GM12875 (cell line): ENCODE results near the gene OGFR.

Experiments used
- H3K4me3 ChIP-seq: one replicate; pipeline ENCODE4 v1.5.1; 2011; ENCODE audit warnings: low read depth, low read length, control low read depth
- CTCF ChIP-seq: IDR thresholded peaks from 2 replicates; pipeline ENCODE4 v1.5.1; 2011; ENCODE audit warnings: low read depth, mild to moderate bottlenecking, control low read depth, inconsistent platforms, low read length, moderate library complexity, borderline replicate concordance; ENCODE audit not compliant: insufficient read depth

Gene OGFR

GRCh38 chr20:62760856-62761758 is 43.5 kb upstream of the OGFR start:
- TF ChIP-seq CTCF = no peak
- H3K4me3 ChIP-seq = no peak overlapping the region

- no peak overlapping the region for H3K4me3 ChIP-seq
- TF ChIP-seq CTCF = no peak
These were observed 42.9 kb upstream of the OGFR start for GRCh38 chr20:62761759-62762131.

DNA sequence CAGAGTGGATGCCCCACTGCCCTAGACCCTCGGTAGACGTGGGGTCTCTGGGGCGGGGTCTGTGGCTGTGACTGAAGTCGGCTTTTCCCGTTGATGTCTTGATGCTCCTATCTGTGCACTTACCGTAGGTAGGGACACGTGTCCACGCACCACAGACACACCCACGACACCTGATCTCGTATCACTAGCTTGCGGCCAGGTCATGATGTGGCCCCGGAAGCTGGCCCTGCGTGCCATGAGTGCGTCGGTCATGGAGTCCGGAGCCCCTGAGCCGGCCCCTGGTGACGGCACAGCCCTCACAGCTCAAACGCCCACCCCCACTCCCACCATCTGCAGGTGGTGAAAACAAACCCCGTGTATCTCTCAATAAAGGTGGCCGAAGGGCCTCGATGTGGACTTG is 42.3 kb upstream of the OGFR start:
- TF ChIP-seq CTCF = no peak

DNA sequence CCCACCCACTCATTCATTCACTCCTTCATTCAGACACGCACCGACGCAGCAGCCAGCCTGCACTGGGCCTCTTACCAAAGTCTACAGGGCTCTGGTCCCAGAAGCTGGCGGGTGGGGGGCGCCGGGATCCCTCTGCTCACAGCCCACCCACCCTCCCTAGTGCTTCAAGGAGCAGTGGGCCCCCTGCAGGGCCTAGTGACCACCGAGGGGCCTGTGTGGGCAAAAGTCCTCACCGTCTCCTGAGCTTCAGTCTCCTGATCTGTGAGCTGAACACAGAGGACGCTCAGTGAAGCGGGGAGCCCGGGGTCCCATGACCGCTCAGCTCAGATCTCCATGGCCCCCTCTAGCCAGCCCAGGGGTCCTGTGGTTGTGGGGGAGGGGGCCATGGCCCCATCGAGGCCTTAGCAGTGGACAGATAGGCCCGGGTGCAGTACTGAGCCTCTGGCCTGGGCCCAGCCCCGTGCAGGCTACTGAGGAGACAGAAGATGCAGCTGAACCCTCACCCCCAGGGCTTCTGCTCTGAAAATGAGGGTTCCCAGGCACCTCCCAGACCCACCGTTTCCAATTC is 41.8 kb upstream of the OGFR start:
- TF ChIP-seq CTCF = no peak
- H3K4me3 ChIP-seq = no peak overlapping the region

More for the DNA sequence above, 42.3 kb upstream of the OGFR start:
- no peak overlapping the region for H3K4me3 ChIP-seq

GRCh38 chr20:62763404-62763803 is 41.2 kb upstream of the OGFR start:
- no peak for TF ChIP-seq CTCF
- no peak overlapping the region for H3K4me3 ChIP-seq

GRCh38 chr20:62764156-62764935 is 40.3 kb upstream of the OGFR start:
- no peak overlapping the region for H3K4me3 ChIP-seq
- TF ChIP-seq CTCF = no peak
